Body of pancreas (tissue), 4 donors: ENCODE measurements around the gene G6PC1. TPM values are rescaled to one million over a fixed set of nuclear protein-coding genes. Genes with fewer than 3 reads are reported as not detected.
"Not testable (repeated sequence)": the region's sequence is repeated elsewhere in the genome, so short reads cannot be mapped to it uniquely, and the experiment has no call there.

Experiments used
- ATAC-seq: fragments of 150-250 bp; one replicate; pipeline ENCODE4 v1.9.1; 2016
- DNase-seq, 4 donors: peaks; one replicate each; pipeline ENCODE4 v3.0.0-alpha.2; 2019
- H3K27ac ChIP-seq, 4 donors: fragments of 200-600 bp; sonication (generic); 1 replicate in 3 of 4; 2 replicates in 1 of 4; pipeline versions ENCODE4 v1.5.1 to v1.6.1; 2016 to 2019; ENCODE audit warnings: mild to moderate bottlenecking in 1 of 4, mixed read lengths in 1 of 4, moderate library complexity in 1 of 4
- H3K27me3 ChIP-seq, 2 donors: fragments of 200-600 bp; sonication (generic); one replicate each; pipeline ENCODE4 v1.6.0; 2016; ENCODE audit warnings: mild to moderate bottlenecking in 1 of 2
- H3K36me3 ChIP-seq, 2 donors: fragments of 200-600 bp; sonication (generic); replicated peaks in 1 of 2; 2 replicates each; pipeline ENCODE4 v1.5.1; 2016; ENCODE audit warnings: low read depth in 2 of 2; ENCODE audit not compliant: insufficient read depth in 1 of 2
- H3K4me1 ChIP-seq: fragments of 200-600 bp; sonication (generic); one replicate; pipeline ENCODE4 v1.6.0; 2016
- H3K4me3 ChIP-seq, 2 donors: fragments of 200-600 bp; sonication (generic); 1 replicate in 1 of 2; 2 replicates in 1 of 2; pipeline ENCODE4 v1.5.1; 2016 to 2019
- H3K9me3 ChIP-seq, 3 donors: fragments of 200-600 bp; sonication (generic); 1 replicate in 2 of 3; 2 replicates in 1 of 3; pipeline ENCODE4 v1.5.1; 2016
- CTCF ChIP-seq, 7 experiments: fragments of 450-650 bp in 4 of 7; fragments of 200-600 bp in 3 of 7; sonication (generic) in 3 of 7; IDR thresholded peaks; one replicate each; pipeline ENCODE4 v1.5.1; 2016 to 2019; ENCODE audit warnings: antibody characterized with exemption in 7 of 7
- POLR2A ChIP-seq, 3 donors: fragments of 450-650 bp; IDR thresholded peaks; one replicate each; pipeline ENCODE4 v1.6.1; 2016; ENCODE audit warnings: antibody characterized with exemption in 3 of 3, mild to moderate bottlenecking in 2 of 3
- WGBS, 2 donors: methylation state at CpG; one replicate each; pipeline ENCODE4 v1.1.5; 2017; 5-methylcytosine and 5-hydroxymethylcytosine counted together
- intact Hi-C: fragments of 100-400 bp; cut with DNase I; formaldehyde crosslinking; loops from one replicate; pipeline ENCODE4 v1.15.1; 2023
- total RNA-seq, 2 donors: library from RNA; depleted of rRNA; stranded (reverse); fragments of >200 nt; gene quantifications; one replicate each; pipeline ENCODE4 v1.1.0, GENCODE V29; 2016

Gene G6PC1
- total RNA-seq, 2 donors from 2014 or later: 2.6 TPM; not detected in 1

GRCh38 chr17:42871647-42872046 lies 29.0 kb upstream of the G6PC1 start:
- H3K9me3 ChIP-seq: no peaks in the 10 kb centered on the region
- no peak overlapping the region for H3K27ac ChIP-seq
- TF ChIP-seq CTCF (IDR thresholded peaks at IDR 0.05) (no peak), POLR2A (IDR thresholded peaks at IDR 0.05) (no peak)
- no peaks in the 10 kb centered on the region for H3K27me3 ChIP-seq
- WGBS, 2 donors: 96 to 97% methylated on average over 3 to 4 of the region's 4 CpGs
- no peaks in the 10 kb centered on the region for H3K36me3 ChIP-seq
- peaks cover 8% of the 10 kb centered on the region for H3K4me1 ChIP-seq
- DNase-seq (no peak), ATAC-seq (no peak)
- intact Hi-C loops: no loop called here
- no peak overlapping the region for H3K4me3 ChIP-seq

DNA sequence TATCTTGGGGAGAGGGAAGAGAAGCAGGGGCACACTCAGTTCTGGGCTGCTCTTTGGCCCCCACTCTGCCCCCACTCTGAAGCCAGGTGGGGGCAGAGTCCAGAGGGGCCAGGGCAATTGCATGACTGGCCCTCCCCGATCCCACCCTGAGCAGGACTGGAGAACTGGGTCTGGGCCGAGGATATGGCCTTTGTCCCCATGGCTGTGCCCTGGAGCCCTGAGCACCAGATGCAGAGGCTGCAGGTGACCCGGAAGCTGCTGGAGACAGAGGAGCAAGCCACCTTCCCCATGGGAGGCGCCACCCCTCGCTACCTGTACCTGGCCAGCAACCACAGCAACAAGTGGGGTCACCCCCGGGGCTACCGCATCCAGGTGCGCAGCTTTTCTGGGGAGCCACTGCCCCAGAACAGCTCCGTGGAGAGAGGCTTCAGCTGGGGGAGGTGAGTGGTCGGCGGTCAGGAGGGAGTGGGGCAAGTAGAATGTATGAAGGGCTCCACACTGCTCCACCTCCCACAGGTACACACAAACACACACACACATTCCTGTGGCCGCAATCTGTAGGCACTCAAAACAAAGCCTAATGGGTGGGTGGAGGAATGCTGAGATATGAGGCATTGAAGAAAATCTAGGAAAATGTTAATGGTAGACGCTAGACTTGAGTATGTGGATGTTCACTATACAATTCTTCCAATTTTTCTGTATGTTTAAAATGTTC lies 28.2 kb upstream of the G6PC1 start:
- no peak overlapping the region for H3K27ac ChIP-seq
- no peak for TF ChIP-seq CTCF (IDR thresholded peaks at IDR 0.05)
- TF ChIP-seq POLR2A (IDR thresholded peaks at IDR 0.05): no peak
- intact Hi-C loops: no loop called here

DNA sequence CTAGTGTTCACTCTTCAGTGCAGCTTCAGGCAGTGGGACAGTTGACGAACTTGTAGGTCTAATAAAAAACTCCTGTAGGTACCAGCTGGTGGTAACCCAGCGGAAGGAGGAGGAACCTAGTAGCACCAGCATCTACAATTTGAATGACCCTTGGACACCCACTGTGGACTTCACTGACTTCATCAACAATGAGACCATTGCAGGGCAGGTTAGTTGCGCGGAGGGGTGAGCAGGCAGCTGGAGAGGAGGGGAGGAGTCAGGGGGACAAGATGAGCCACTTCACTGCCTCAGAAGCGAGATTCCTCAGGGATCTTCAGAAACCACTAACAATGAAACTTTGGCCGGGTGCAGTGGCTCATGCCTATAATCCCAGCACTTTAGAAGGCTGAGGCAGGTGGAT lies 27.3 kb upstream of the G6PC1 start:
- intact Hi-C loops: no loop called here
- Histone ChIP-seq H3K36me3 (no peaks in the 10 kb centered on the region), H3K4me1 (no peaks in the 10 kb centered on the region), H3K27me3 (no peaks in the 10 kb centered on the region), H3K27ac (no peak overlapping the region), H3K4me3 (no peak overlapping the region), H3K9me3 (no peaks in the 10 kb centered on the region)
- 91 to 92% methylated on average over 6 of the region's 6 CpGs for WGBS, 2 donors
- DNase-seq (no peak), ATAC-seq (no peak)
- TF ChIP-seq POLR2A (IDR thresholded peaks at IDR 0.05) (no peak), CTCF (IDR thresholded peaks at IDR 0.05) (no peak)

More for the DNA sequence above, 28.2 kb upstream of the G6PC1 start:
- DNase-seq (no peak), ATAC-seq (no peak)
- H3K36me3 ChIP-seq: no peaks in the 10 kb centered on the region
- no peak overlapping the region for H3K4me3 ChIP-seq
- peaks cover under 1% of the 10 kb centered on the region for H3K4me1 ChIP-seq
- 92 to 95% methylated on average over 5 to 13 of the region's 13 CpGs for WGBS, 2 donors
- H3K27me3 ChIP-seq: no peaks in the 10 kb centered on the region
- H3K9me3 ChIP-seq: no peaks in the 10 kb centered on the region

DNA sequence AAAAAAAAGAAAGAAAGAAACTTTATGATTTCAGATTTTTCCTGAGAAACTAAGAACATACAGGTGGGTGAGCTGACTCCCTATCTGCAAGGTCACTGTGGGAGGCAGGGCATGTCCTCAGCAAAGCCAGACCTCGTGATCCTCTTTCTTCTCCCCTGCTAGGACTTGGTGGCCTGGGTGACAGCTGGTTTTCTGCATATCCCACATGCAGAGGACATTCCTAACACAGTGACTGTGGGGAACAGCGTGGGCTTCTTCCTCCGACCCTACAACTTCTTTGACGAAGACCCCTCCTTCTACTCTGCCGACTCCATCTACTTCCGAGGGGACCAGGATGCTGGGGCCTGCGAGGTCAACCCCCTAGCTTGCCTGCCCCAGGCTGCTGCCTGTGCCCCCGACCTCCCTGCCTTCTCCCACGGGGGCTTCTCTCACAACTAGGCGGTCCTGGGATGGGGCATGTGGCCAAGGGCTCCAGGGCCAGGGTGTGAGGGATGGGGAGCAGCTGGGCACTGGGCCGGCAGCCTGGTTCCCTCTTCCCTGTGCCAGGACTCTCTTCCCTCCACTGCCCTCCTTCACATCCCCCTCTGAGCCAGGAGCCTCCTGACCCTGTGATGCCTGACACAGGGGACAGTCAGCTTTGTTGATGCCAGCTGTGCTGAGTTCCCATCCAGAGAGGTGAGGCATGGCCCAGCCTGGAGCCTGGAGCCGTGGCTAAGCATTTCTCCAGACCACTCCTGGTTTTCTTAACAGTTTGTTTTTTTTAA lies 26.5 kb upstream of the G6PC1 start:
- H3K4me1 ChIP-seq, H3K36me3 ChIP-seq, ATAC-seq, H3K27me3 ChIP-seq, H3K9me3 ChIP-seq, H3K27ac ChIP-seq, H3K4me3 ChIP-seq, intact Hi-C loops, DNase-seq: not testable (repeated sequence)
- WGBS, 2 donors: 90 to 91% methylated on average over 5 to 6 of the region's 12 CpGs

DNA sequence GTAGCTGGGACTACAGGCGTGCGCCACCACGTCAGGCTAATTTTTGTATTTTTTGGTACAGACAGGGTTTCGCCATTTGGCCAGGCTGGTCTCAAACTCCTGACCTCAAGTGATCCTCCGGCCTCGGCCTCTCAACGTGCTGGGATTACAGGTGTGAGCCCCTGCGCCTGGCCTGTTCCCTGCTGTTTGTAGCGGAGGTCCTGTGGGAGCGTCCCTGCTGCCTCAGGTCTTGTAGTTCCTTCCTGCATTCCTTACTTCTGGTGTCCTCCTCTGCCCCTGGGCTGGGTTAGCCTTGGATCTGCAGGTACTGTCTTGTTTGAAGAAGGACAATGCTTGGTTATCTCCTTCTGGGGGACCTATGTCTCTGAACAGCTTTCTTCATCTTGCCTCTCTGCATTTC lies 23.6 kb upstream of the G6PC1 start:
- 97 to 99% methylated on average over 9 to 10 of the region's 10 CpGs for WGBS, 2 donors
- intact Hi-C loops: no loop called here
- Histone ChIP-seq H3K36me3 (no peaks in the 10 kb centered on the region), H3K9me3 (no peaks in the 10 kb centered on the region), H3K27ac (no peak overlapping the region), H3K4me3 (no peak overlapping the region), H3K4me1 (no peaks in the 10 kb centered on the region), H3K27me3 (no peaks in the 10 kb centered on the region)
- ATAC-seq (no peak), DNase-seq (no peak)
- TF ChIP-seq CTCF (IDR thresholded peaks at IDR 0.05) (no peak), POLR2A (IDR thresholded peaks at IDR 0.05) (no peak)
